Suprapubic skin (tissue), 4 donors: Measurements from ENCODE around the gene ULBP3. TPM values are rescaled to one million over a fixed set of nuclear protein-coding genes. Genes with fewer than 3 reads are reported as not detected.

Experiments used
- DNase-seq, 2 donors: peaks; one replicate each; pipeline ENCODE4 v3.0.0-alpha.2; 2019; ENCODE audit warnings: low spot score in 2 of 2
- H3K27ac ChIP-seq: fragments of 200-600 bp; sonication (generic); one replicate; pipeline ENCODE4 v1.5.1; 2019
- H3K27me3 ChIP-seq: fragments of 200-600 bp; sonication (generic); one replicate; pipeline ENCODE4 v1.5.1; 2019
- H3K36me3 ChIP-seq: fragments of 200-600 bp; sonication (generic); one replicate; pipeline ENCODE4 v1.5.1; 2019
- H3K4me1 ChIP-seq: fragments of 200-600 bp; sonication (generic); one replicate; pipeline ENCODE4 v1.5.1; 2019
- H3K4me3 ChIP-seq: fragments of 200-600 bp; sonication (generic); one replicate; pipeline ENCODE4 v1.5.1; 2019; ENCODE audit warnings: mild to moderate bottlenecking
- H3K9me3 ChIP-seq: fragments of 200-600 bp; sonication (generic); one replicate; pipeline ENCODE4 v1.5.1; 2019
- EP300 ChIP-seq: sonication (generic); formaldehyde crosslinking; IDR thresholded peaks from one replicate; pipeline ENCODE4 v1.6.1; 2017; ENCODE audit warnings: antibody characterized with exemption
- POLR2A ChIP-seq, 2 donors: fragments of 450-650 bp; IDR thresholded peaks; one replicate each; pipeline ENCODE4 v1.6.1; 2017; ENCODE audit warnings: antibody characterized with exemption in 2 of 2, mild to moderate bottlenecking in 2 of 2, moderate library complexity in 2 of 2
- POLR2AphosphoS5 ChIP-seq, 3 donors: sonication (generic); formaldehyde crosslinking; IDR thresholded peaks; one replicate each; pipeline ENCODE4 v1.6.1; 2017; ENCODE audit warnings: antibody characterized with exemption in 3 of 3
- WGBS: methylation state at CpG from one replicate; pipeline ENCODE4 v1.1.5; 2018; 5-methylcytosine and 5-hydroxymethylcytosine counted together
- total RNA-seq, 4 donors: library from RNA; depleted of rRNA; stranded (reverse); fragments of >200 nt; gene quantifications; one replicate each; pipeline ENCODE4 v1.1.0, GENCODE V29; 2016
- TF ChIP-seq, protein P1 (sequence below), 2 donors: fragments of 200-600 bp in 1 of 2; fragments of 450-650 bp in 1 of 2; sonication (generic) in 1 of 2; IDR thresholded peaks; one replicate each; pipeline ENCODE4 v1.5.1; 2016 to 2019; ENCODE audit warnings: antibody characterized with exemption in 2 of 2, mild to moderate bottlenecking in 1 of 2, moderate library complexity in 1 of 2

ULBP3 gene
- 1 to 10 TPM in 1 of 4 donors, under 1 TPM in 1, not detected in 2; 0.78 to 2.1 TPM for total RNA-seq

DNA sequence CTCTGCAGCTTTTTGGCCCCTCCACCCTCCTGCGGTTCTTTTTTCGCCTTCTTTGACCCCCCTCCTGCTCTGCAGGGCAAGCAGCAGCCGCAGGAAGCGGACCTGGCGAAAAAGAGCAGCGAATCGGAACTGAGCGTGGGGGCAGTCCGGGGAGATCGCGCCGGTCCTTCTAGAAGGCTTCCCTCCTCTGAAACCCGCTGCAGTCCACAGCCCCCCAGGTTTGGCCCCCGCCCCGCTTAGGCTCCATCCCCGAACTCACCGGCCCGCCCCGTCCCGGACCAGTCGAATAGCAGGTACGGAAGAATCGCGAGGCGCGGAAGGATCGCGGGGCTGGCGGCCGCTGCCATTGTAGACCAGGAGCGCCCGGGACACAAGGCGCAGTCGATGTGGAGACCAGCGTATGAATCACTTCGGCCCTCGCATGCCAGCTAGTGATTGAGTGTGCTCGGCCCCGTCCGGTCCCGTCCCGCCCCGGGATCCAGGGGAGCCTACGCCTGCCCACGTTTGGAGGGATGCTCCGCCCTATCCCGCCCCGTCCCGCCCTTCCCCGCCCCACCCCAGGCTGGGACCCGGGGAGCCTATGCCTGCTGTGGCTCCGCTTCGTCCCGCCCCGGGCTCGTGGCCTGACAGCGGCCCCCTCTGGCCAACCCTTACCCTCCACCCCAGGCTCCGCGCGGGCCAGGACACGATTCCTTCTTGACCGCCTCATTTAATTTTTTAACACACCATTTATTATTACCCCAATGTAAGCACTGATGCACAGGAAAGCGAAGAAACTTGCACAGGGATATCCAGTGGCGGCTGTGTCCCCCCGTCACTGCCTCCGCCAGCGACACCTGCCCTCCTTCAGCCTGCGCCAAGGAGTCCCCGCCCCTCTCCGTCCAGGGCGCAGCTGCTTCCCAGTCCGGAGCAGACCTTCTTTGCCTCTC lies at the start of gene ULBP3:
TSS of gene ULBP3 (minus strand) at position 402 of the 929 bp plus-strand sequence. CDS start at position 347, 55 bp downstream.
- peak; percentile 86 to 90 for DNase-seq
- peak within 1 kb of the TSS; percentile 57 for H3K4me3 ChIP-seq
- WGBS, result 22% methylated on average over 21 of the region's 72 CpGs
- H3K4me1 ChIP-seq, result peaks cover 18% of the 10 kb centered on the region
- H3K36me3 ChIP-seq, result no peaks in the 10 kb centered on the region
- H3K27ac ChIP-seq, result no peak within 1 kb of the TSS
- no peak for TF ChIP-seq POLR2AphosphoS5 (IDR thresholded peaks at IDR 0.05)
- TF ChIP-seq, protein P1, sequence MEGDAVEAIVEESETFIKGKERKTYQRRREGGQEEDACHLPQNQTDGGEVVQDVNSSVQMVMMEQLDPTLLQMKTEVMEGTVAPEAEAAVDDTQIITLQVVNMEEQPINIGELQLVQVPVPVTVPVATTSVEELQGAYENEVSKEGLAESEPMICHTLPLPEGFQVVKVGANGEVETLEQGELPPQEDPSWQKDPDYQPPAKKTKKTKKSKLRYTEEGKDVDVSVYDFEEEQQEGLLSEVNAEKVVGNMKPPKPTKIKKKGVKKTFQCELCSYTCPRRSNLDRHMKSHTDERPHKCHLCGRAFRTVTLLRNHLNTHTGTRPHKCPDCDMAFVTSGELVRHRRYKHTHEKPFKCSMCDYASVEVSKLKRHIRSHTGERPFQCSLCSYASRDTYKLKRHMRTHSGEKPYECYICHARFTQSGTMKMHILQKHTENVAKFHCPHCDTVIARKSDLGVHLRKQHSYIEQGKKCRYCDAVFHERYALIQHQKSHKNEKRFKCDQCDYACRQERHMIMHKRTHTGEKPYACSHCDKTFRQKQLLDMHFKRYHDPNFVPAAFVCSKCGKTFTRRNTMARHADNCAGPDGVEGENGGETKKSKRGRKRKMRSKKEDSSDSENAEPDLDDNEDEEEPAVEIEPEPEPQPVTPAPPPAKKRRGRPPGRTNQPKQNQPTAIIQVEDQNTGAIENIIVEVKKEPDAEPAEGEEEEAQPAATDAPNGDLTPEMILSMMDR (IDR thresholded peaks at IDR 0.05), result peak in 1 of 2 donors; percentile 42
- H3K9me3 ChIP-seq, result no peaks in the 10 kb centered on the region
- peaks cover 7% of the 10 kb centered on the region for H3K27me3 ChIP-seq

- peaks cover 3% of the 10 kb centered on the region for H3K27me3 ChIP-seq
- no peak for DNase-seq
- no peaks in the 10 kb centered on the region for H3K36me3 ChIP-seq
- 87% methylated on average over 9 of the region's 9 CpGs for WGBS
- H3K27ac ChIP-seq, result no peak overlapping the region
- H3K4me1 ChIP-seq, result no peaks in the 10 kb centered on the region
- no peak for TF ChIP-seq EP300
- TF ChIP-seq POLR2AphosphoS5 (IDR thresholded peaks at IDR 0.05), result no peak
- TF ChIP-seq, protein P1 (IDR thresholded peaks at IDR 0.05), result no peak
- TF ChIP-seq POLR2A (IDR thresholded peaks at IDR 0.05), result no peak
- H3K9me3 ChIP-seq, result no peaks in the 10 kb centered on the region
- H3K4me3 ChIP-seq, result no peak overlapping the region
These were observed 49.7 kb upstream of the ULBP3 start for GRCh38 chr6:150118627-150119026.

DNA sequence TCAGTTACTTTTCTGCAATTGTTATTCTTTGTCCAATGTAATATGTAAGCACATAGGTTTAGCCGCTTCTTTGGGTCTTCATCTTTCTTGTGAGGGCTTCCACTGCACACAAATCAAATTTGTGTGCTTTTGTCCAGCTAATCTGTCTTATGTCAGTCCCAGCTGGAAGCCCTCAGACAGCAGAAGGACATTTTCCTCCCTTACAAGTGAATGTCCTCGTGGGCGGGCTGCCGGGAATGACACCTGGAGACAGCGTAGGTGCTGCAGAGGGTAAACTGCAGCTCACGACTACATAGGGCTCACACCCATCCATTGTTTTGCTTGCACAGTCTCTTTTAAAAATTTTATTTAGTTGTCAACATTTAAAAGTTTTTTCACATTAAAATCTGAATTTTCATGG lies 49.3 kb upstream of the ULBP3 start:
- Histone ChIP-seq H3K36me3 (no peaks in the 10 kb centered on the region), H3K4me1 (no peaks in the 10 kb centered on the region), H3K27ac (no peak overlapping the region), H3K4me3 (no peak overlapping the region), H3K9me3 (no peaks in the 10 kb centered on the region), H3K27me3 (peaks cover 3% of the 10 kb centered on the region)
- DNase-seq, result no peak
- 92% methylated on average over 6 of the region's 6 CpGs for WGBS
- TF ChIP-seq, protein P1 (IDR thresholded peaks at IDR 0.05), result no peak
- TF ChIP-seq POLR2AphosphoS5 (IDR thresholded peaks at IDR 0.05) (no peak), EP300 (no peak), POLR2A (IDR thresholded peaks at IDR 0.05) (no peak)

- DNase-seq, result no peak
- no peak overlapping the region for H3K4me3 ChIP-seq
- H3K4me1 ChIP-seq, result no peaks in the 10 kb centered on the region
- H3K27ac ChIP-seq, result no peak overlapping the region
- H3K36me3 ChIP-seq, result no peaks in the 10 kb centered on the region
- H3K9me3 ChIP-seq, result no peaks in the 10 kb centered on the region
- H3K27me3 ChIP-seq, result peaks cover 5% of the 10 kb centered on the region
- WGBS, result 76% methylated on average over 7 of the region's 8 CpGs
- TF ChIP-seq, protein P1 (IDR thresholded peaks at IDR 0.05), result no peak
- TF ChIP-seq EP300, result no peak
- TF ChIP-seq POLR2A (IDR thresholded peaks at IDR 0.05), result no peak
- TF ChIP-seq POLR2AphosphoS5 (IDR thresholded peaks at IDR 0.05), result no peak
These were observed 47.4 kb upstream of the ULBP3 start for GRCh38 chr6:150116200-150116800.

GRCh38 chr6:150115769-150116168 lies 46.8 kb upstream of the ULBP3 start:
- H3K36me3 ChIP-seq, result no peaks in the 10 kb centered on the region
- no peaks in the 10 kb centered on the region for H3K4me1 ChIP-seq
- H3K9me3 ChIP-seq, result no peaks in the 10 kb centered on the region
- no peak overlapping the region for H3K27ac ChIP-seq
- TF ChIP-seq POLR2A (IDR thresholded peaks at IDR 0.05), result no peak
- TF ChIP-seq POLR2AphosphoS5 (IDR thresholded peaks at IDR 0.05), result no peak
- TF ChIP-seq EP300, result no peak
- TF ChIP-seq, protein P1 (IDR thresholded peaks at IDR 0.05), result no peak
- 83% methylated on average over 6 of the region's 25 CpGs for WGBS
- no peak for DNase-seq
- H3K27me3 ChIP-seq, result peaks cover 5% of the 10 kb centered on the region
- no peak overlapping the region for H3K4me3 ChIP-seq
